Measurements from ENCODE around the gene SMIM45.
"Not testable (repeated sequence)": the region's sequence is repeated elsewhere in the genome, so short reads cannot be mapped to it uniquely, and the experiment has no call there.

The SMIM45 gene

DNA sequence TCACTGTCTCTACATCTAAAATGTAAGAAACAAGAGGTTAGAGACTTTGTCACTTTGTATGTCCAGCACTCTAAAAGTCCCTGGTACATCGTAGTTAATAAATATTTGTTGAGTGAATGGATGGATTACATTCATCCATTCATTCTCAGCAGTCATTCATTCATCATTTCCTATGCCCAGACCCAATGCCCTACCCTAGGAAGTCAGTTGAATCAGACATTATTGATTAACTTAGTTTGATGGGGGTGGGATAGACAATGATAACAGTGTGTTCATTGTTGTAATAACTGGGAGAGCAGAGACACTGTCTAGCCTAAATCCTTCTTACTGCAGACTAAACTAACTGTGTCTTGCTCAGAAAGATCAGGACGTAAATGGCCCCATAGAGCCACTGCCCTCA is 3.8 kb upstream of the SMIM45 start:
- no peak overlapping the region for H3K4me3 ChIP-seq (ENCODE audit: low read depth, low read length)
- TF ChIP-seq CTCF (IDR thresholded peaks at IDR 0.05; ENCODE audit: insufficient read depth, low read length, poor library complexity, severe bottlenecking), result no peak
- H3K36me3 ChIP-seq (ENCODE audit: control insufficient read depth, insufficient read depth, low read length), result peaks cover 2% of the 10 kb centered on the region
- H3K27me3 ChIP-seq (ENCODE audit: control insufficient read depth, insufficient read depth, low read length), result no peaks in the 10 kb centered on the region
- no peak for DNase-seq (ENCODE audit: low read depth)

- DNase-seq (ENCODE audit: low read depth); H3K36me3 ChIP-seq (ENCODE audit: control insufficient read depth, insufficient read depth, low read length); H3K27me3 ChIP-seq (ENCODE audit: control insufficient read depth, insufficient read depth, low read length); H3K4me3 ChIP-seq (ENCODE audit: low read depth, low read length): not testable (repeated sequence)
Observed at GRCh38 chr22:41948928-41949296, 3.0 kb upstream of the SMIM45 start.

- no peak for DNase-seq (ENCODE audit: low read depth)
- TF ChIP-seq CTCF (IDR thresholded peaks at IDR 0.05; ENCODE audit: insufficient read depth, low read length, poor library complexity, severe bottlenecking), result no peak
- H3K4me3 ChIP-seq (ENCODE audit: low read depth, low read length), result no peak overlapping the region
- no peaks in the 10 kb centered on the region for H3K36me3 ChIP-seq (ENCODE audit: control insufficient read depth, insufficient read depth, low read length)
- H3K27me3 ChIP-seq (ENCODE audit: control insufficient read depth, insufficient read depth, low read length), result no peaks in the 10 kb centered on the region
Observed at GRCh38 chr22:41949297-41949965, 2.5 kb upstream of the SMIM45 start.

- H3K4me3 ChIP-seq (ENCODE audit: low read depth, low read length), result no peak overlapping the region
- DNase-seq (ENCODE audit: low read depth), result no peak
- no peaks in the 10 kb centered on the region for H3K36me3 ChIP-seq (ENCODE audit: control insufficient read depth, insufficient read depth, low read length)
- H3K27me3 ChIP-seq (ENCODE audit: control insufficient read depth, insufficient read depth, low read length), result no peaks in the 10 kb centered on the region
- TF ChIP-seq CTCF (IDR thresholded peaks at IDR 0.05; ENCODE audit: insufficient read depth, low read length, poor library complexity, severe bottlenecking), result no peak
Observed at GRCh38 chr22:41952713-41953112, 763 bp downstream of the SMIM45 start.

- no peak for DNase-seq (ENCODE audit: low read depth)
- no peak overlapping the region for H3K4me3 ChIP-seq (ENCODE audit: low read depth, low read length)
- no peak for TF ChIP-seq CTCF (IDR thresholded peaks at IDR 0.05; ENCODE audit: insufficient read depth, low read length, poor library complexity, severe bottlenecking)
- H3K27me3 ChIP-seq (ENCODE audit: control insufficient read depth, insufficient read depth, low read length), result no peaks in the 10 kb centered on the region
- no peaks in the 10 kb centered on the region for H3K36me3 ChIP-seq (ENCODE audit: control insufficient read depth, insufficient read depth, low read length)
Observed at GRCh38 chr22:41957941-41958556, 6.1 kb downstream of the SMIM45 start.

- Histone ChIP-seq H3K4me3 (ENCODE audit: low read depth, low read length) (no peak overlapping the region), H3K27me3 (ENCODE audit: control insufficient read depth, insufficient read depth, low read length) (no peaks in the 10 kb centered on the region), H3K36me3 (ENCODE audit: control insufficient read depth, insufficient read depth, low read length) (no peaks in the 10 kb centered on the region)
- TF ChIP-seq CTCF (IDR thresholded peaks at IDR 0.05; ENCODE audit: insufficient read depth, low read length, poor library complexity, severe bottlenecking), result no peak
- DNase-seq (ENCODE audit: low read depth), result no peak
Observed at GRCh38 chr22:41963453-41964111, 11.6 kb downstream of the SMIM45 start.

Data from kidney epithelial cell (primary cell).